HG03108 (cell line): ENCODE results near the gene PIEZO2.
"Not testable (repeated sequence)": the region's sequence is repeated elsewhere in the genome, so short reads cannot be mapped to it uniquely, and the experiment has no call there.

ENCODE experiments used
- ATAC-seq: cut with Tn5 transposase; IDR thresholded peaks from one replicate; pipeline ENCODE4 v1.9.1; 2021; ENCODE audit warnings: moderate library complexity; ENCODE audit not compliant: unreplicated experiment

PIEZO2 gene

GRCh38 chr18:10644003-10644402 lies 505.4 kb downstream of the PIEZO2 start:
- ATAC-seq, result not testable (repeated sequence)

- not testable (repeated sequence) for ATAC-seq
These were observed 506.3 kb downstream of the PIEZO2 start for GRCh38 chr18:10642915-10643524.

- ATAC-seq, result not testable (repeated sequence)
These were observed 510.9 kb downstream of the PIEZO2 start for GRCh38 chr18:10638539-10638885.

- ATAC-seq, result not testable (repeated sequence)
These were observed 511.4 kb downstream of the PIEZO2 start for GRCh38 chr18:10637858-10638538.

- ATAC-seq, result peak; percentile 99
These were observed 520.3 kb downstream of the PIEZO2 start for GRCh38 chr18:10629076-10629475.

- not testable (repeated sequence) for ATAC-seq
These were observed 522.7 kb downstream of the PIEZO2 start for GRCh38 chr18:10626606-10627213.

GRCh38 chr18:10623606-10624005 lies 525.8 kb downstream of the PIEZO2 start:
- ATAC-seq, result not testable (repeated sequence)

GRCh38 chr18:10622982-10623381 lies 526.4 kb downstream of the PIEZO2 start:
- ATAC-seq, result not testable (repeated sequence)

GRCh38 chr18:10620670-10621329 lies 528.6 kb downstream of the PIEZO2 start:
- ATAC-seq, result not testable (repeated sequence)
